ENCODE data around the gene TMEM132E.

DNA sequence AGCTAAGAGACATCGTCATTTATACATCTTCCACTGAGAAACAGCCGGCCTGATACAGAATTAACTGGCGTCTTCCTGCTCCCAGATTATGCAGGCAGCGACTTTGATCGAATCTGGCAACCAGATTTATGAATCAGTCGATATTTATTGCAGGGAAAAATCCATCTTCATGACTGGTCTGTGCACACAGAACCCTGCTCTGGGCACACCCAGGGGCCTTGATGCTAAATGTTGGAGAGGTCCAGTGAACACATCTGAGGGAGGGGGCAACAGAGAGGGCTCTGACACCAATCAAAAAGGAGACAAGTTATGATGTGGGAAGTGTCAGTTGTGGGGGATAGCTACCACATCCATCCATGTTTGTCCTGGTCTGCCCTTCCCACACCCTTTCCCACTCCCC is 102.9 kb downstream of the TMEM132E start:
- TF ChIP-seq, protein P1, sequence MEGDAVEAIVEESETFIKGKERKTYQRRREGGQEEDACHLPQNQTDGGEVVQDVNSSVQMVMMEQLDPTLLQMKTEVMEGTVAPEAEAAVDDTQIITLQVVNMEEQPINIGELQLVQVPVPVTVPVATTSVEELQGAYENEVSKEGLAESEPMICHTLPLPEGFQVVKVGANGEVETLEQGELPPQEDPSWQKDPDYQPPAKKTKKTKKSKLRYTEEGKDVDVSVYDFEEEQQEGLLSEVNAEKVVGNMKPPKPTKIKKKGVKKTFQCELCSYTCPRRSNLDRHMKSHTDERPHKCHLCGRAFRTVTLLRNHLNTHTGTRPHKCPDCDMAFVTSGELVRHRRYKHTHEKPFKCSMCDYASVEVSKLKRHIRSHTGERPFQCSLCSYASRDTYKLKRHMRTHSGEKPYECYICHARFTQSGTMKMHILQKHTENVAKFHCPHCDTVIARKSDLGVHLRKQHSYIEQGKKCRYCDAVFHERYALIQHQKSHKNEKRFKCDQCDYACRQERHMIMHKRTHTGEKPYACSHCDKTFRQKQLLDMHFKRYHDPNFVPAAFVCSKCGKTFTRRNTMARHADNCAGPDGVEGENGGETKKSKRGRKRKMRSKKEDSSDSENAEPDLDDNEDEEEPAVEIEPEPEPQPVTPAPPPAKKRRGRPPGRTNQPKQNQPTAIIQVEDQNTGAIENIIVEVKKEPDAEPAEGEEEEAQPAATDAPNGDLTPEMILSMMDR (IDR thresholded peaks at IDR 0.05), result no peak
- TF ChIP-seq POLR2A (IDR thresholded peaks at IDR 0.05), result no peak

All from testis (tissue), 2 donors.